Measurements from ENCODE around the gene SLC22A23. TPM values are rescaled to one million over a fixed set of nuclear protein-coding genes. Genes with fewer than 3 reads are reported as not detected.

The SLC22A23 gene
- total RNA-seq, 1 donor from 2014 or later: 0.52 TPM

DNA sequence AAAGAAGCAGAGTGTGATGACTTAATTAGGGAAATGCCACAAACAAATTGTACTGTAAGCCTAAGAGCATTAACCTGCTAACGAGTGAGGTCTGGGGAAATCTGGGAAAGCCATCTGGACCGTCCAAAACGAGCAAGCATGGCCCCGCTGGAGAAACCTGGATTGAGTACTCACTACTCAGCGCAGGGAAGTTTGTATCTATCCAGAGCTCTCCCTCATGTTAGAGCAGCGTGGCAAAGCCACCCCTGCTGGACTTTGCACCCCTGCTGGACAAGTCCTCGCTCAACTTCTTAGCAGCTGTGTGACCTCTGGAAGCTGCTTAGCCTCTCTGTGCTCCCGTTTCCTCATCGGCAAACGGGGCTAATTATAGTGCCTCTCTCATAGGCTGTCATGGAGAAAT lies 160.8 kb downstream of the SLC22A23 start:
- no peak overlapping the region for H3K4me3 ChIP-seq (ENCODE audit: low read depth, low read length)
- no peak for DNase-seq (ENCODE audit: low read depth)
- no peak for TF ChIP-seq CTCF (conservative IDR thresholded peaks at IDR 0.05; ENCODE audit: low read depth, low read length)

DNA sequence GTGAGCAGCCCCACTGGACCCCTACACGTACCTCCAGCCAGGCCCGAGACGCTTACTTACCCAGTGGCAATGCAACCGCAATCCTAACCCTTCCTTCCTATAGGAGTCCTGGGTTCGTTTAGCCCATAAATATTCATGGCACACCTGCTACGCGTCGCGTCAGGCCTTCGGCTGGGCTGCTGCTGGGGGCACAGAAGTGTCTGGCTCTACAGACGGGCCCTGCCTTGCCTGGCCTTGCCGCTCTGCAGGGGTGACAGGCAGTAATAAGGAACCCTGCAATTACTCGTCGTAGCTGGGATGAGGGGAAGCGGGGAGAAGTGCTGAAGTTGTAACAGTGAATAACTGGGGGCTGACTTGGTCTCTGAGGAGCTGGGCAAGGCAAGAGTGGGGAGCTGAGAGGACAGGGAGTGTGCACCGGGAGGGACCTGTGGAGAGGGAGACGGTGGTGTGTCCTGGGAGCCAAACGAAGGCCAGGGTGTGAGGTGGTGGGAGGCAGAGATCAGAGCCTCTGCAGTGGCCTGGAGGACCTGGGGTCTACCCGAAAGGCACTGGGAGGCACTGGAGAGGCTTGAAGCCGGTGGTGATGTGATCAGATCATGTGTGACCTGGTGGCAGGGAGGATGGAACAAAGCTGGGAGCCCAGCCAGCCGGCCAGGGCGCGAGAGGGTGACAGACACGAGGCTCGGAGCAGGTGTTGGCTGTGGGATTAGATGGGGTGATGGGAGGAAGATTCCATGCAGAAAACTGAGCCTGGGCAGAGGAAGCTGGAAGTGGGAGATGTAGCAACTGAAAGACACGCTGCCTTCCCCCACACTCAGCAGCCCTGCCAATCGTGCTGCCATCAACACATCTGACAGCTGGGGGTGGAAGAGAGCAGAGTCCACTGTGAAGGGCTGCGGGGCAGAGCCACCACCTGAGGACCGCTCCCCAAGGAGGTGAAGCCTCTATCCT lies 161.7 kb downstream of the SLC22A23 start:
- no peak for DNase-seq (ENCODE audit: low read depth)
- no peak overlapping the region for H3K4me3 ChIP-seq (ENCODE audit: low read depth, low read length)
- peak; percentile 63 for TF ChIP-seq CTCF (conservative IDR thresholded peaks at IDR 0.05; ENCODE audit: low read depth, low read length)

DNA sequence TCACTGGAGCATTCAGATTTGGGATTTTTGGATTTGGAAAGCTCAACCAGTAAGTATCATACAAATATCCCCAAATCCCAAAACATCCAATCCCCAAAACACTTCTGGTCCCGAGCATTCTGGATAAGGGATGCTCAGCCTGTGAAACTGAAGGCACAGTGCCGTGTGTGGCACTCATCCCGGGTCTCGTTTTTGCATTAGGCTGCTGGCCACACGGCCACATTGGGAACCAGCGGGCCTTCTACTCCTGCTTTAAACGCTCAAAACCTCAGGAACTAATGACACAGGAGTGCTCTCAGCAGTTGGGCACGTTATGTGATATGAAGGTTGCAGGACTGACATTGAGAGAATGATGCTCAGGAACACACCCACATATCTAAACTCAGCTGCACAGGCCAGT lies 162.5 kb downstream of the SLC22A23 start:
- TF ChIP-seq CTCF (conservative IDR thresholded peaks at IDR 0.05; ENCODE audit: low read depth, low read length): no peak
- H3K4me3 ChIP-seq (ENCODE audit: low read depth, low read length): no peak overlapping the region
- no peak for DNase-seq (ENCODE audit: low read depth)

GRCh38 chr6:3293271-3294155 lies 163.3 kb downstream of the SLC22A23 start:
- no peak for DNase-seq (ENCODE audit: low read depth)
- no peak overlapping the region for H3K4me3 ChIP-seq (ENCODE audit: low read depth, low read length)
- TF ChIP-seq CTCF (conservative IDR thresholded peaks at IDR 0.05; ENCODE audit: low read depth, low read length): no peak

GRCh38 chr6:3292431-3293197 lies 164.2 kb downstream of the SLC22A23 start:
- DNase-seq (ENCODE audit: low read depth): no peak
- no peak for TF ChIP-seq CTCF (conservative IDR thresholded peaks at IDR 0.05; ENCODE audit: low read depth, low read length)
- no peak overlapping the region for H3K4me3 ChIP-seq (ENCODE audit: low read depth, low read length)

- TF ChIP-seq CTCF (conservative IDR thresholded peaks at IDR 0.05; ENCODE audit: low read depth, low read length): no peak
- DNase-seq (ENCODE audit: low read depth): no peak
- H3K4me3 ChIP-seq (ENCODE audit: low read depth, low read length): no peak overlapping the region
Measured at GRCh38 chr6:3291987-3292386, 164.9 kb downstream of the SLC22A23 start.
